Measurements from ENCODE around the gene TNFSF12.

The TNFSF12 gene

DNA sequence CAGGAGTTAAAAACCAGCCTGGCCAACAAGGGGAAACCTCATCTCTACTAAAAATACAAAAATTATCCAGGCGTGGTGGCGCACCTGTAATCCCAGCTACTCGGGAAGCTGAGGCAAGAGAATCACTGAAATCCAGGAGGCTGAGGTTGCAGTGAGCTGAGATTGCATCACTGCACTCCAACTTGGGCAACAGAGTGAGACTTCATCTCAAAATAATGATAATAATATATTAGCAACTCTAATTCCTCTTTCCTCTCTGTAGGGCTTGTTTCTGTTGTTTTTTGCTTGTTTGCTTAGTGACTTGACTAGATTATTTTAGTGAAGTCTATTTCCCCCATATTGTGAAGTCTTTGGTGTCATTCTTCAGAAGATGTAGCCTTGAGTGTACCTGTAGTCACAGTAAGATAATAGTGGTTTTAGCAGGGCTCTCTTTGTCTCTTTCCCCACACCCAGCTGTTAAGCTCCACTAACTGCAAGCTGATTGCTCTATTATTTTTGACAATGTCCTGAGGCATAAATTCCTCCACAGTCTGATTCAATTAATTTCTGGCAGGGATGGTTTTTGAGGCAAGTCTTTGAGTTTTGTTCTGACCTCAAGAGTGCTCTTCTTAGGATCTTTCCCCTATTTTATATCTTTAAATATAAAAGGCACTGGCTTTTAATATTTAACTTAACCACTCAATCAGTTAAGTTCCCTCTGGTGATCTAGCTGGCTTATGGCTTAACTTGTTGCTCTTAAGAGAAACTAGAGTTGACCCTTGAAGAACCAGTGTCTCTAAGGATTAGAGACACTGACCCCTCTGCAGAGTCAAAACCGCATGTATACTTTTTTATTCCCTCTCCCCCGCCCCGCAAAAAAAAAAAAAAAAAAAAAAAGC lies 18.6 kb upstream of the TNFSF12 start:
- peaks cover 32% of the 10 kb centered on the region for H3K9me3 Mint-ChIP-seq
- H3K4me3 Mint-ChIP-seq: no peak overlapping the region
- H3K36me3 Mint-ChIP-seq (ENCODE audit: low read depth): peaks cover 14% of the 10 kb centered on the region
- H3K4me1 Mint-ChIP-seq: no peaks in the 10 kb centered on the region
- peak overlapping the region; percentile 48 to 76 (median 56) for H3K27ac Mint-ChIP-seq
- no peak for TF ChIP-seq CTCF (IDR thresholded peaks at IDR 0.05; ENCODE audit: unreplicated experiment in 3 of 3)
- no peaks in the 10 kb centered on the region for H3K27me3 Mint-ChIP-seq (ENCODE audit: low read depth)

- Mint-ChIP-seq H3K27me3 (ENCODE audit: low read depth) (peaks cover 3% of the 10 kb centered on the region), H3K9me3 (peaks cover 10% of the 10 kb centered on the region), H3K4me3 (no peak overlapping the region), H3K36me3 (ENCODE audit: low read depth) (no peaks in the 10 kb centered on the region), H3K27ac (peak overlapping the region in 1 of 3 experiments; percentile 93), H3K4me1 (no peaks in the 10 kb centered on the region)
- TF ChIP-seq CTCF (IDR thresholded peaks at IDR 0.05; ENCODE audit: unreplicated experiment in 3 of 3): no peak
Measured at GRCh38 chr17:7538050-7538449, 10.8 kb upstream of the TNFSF12 start.

GRCh38 chr17:7538891-7539545 lies 9.8 kb upstream of the TNFSF12 start:
- Mint-ChIP-seq H3K9me3 (peaks cover 9% of the 10 kb centered on the region), H3K27me3 (ENCODE audit: low read depth) (peaks cover 3% of the 10 kb centered on the region), H3K36me3 (ENCODE audit: low read depth) (no peaks in the 10 kb centered on the region), H3K4me3 (no peak overlapping the region), H3K4me1 (peaks cover 5% of the 10 kb centered on the region), H3K27ac (peak overlapping the region; percentile 54 to 93 (median 76))
- no peak for TF ChIP-seq CTCF (IDR thresholded peaks at IDR 0.05; ENCODE audit: unreplicated experiment in 3 of 3)

DNA sequence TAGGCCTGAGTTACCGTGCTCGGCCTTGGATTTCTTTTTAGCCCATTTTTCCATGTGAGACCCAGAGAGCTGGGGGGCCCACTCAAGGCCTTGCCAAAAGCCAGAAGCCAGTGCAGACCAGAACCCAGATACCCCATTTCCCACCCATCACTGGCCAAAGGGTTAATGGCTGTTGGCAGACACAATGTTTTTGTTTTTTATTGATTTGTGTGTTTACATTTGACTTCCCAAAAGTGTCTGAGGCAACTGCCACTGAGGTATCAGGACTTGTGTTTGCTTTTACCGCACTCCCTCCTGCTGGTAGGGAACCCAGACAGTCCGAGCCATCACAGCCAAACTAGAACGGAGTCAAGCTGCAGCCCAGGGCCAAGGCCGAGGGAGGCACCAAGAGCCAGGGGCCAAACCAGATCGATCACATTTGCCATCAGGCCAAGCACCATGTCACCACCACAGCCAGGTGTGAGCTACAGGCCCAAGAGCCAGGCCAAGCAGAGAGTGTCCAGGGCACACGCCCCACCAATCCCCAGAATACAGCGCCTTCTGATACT lies 7.7 kb upstream of the TNFSF12 start:
- H3K27ac Mint-ChIP-seq: peak overlapping the region in 1 of 3 experiments; percentile 55
- TF ChIP-seq CTCF (IDR thresholded peaks at IDR 0.05; ENCODE audit: unreplicated experiment in 3 of 3): no peak
- H3K27me3 Mint-ChIP-seq (ENCODE audit: low read depth): peaks cover 3% of the 10 kb centered on the region
- peaks cover 5% of the 10 kb centered on the region for H3K4me1 Mint-ChIP-seq
- H3K9me3 Mint-ChIP-seq: peaks cover 3% of the 10 kb centered on the region
- H3K36me3 Mint-ChIP-seq (ENCODE audit: low read depth): no peaks in the 10 kb centered on the region
- H3K4me3 Mint-ChIP-seq: no peak overlapping the region

DNA sequence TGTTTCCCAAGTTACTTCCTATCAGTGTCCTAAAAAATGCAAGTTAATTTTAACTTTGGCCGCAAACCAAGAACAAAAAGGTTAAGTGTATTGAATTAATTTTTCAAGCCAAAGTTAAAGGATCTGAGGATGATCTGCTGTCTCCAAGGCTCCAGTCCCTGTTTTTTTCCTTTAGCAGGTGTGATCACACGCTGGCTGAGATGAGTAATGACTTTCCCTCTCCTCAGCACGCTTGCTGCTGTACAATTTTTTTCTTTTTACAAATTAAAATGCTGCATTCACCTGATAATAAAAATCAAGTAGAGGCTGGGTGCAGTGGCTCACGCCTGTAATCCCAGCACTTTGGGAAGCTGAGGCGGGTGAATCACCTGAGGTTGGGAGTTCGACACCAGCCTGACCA lies 3.9 kb upstream of the TNFSF12 start:
- peak overlapping the region in 1 of 3 experiments; percentile 38 for H3K27ac Mint-ChIP-seq
- no peak for TF ChIP-seq CTCF (IDR thresholded peaks at IDR 0.05; ENCODE audit: unreplicated experiment in 3 of 3)

More for the DNA sequence above, 3.9 kb upstream of the TNFSF12 start:
- peaks cover 7% of the 10 kb centered on the region for H3K27me3 Mint-ChIP-seq (ENCODE audit: low read depth)
- no peaks in the 10 kb centered on the region for H3K9me3 Mint-ChIP-seq
- peaks cover 15% of the 10 kb centered on the region for H3K4me1 Mint-ChIP-seq
- H3K36me3 Mint-ChIP-seq (ENCODE audit: low read depth): no peaks in the 10 kb centered on the region
- H3K4me3 Mint-ChIP-seq: no peak overlapping the region
